MM.1S (cell line): ENCODE measurements around the gene ASPN.

Experiments used
- DNase-seq: peaks from one replicate; pipeline ENCODE4 v3.0.0-alpha.2; 2015
- H2AFZ ChIP-seq: fragments of 300-600 bp; sonication (generic); 2 replicates; pipeline ENCODE4 v1.6.0; 2016; ENCODE audit warnings: antibody characterized with exemption, low read length
- H3F3A ChIP-seq: fragments of 300-600 bp; sonication (generic); 2 replicates; pipeline ENCODE4 v1.6.1; 2016; ENCODE audit warnings: mild to moderate bottlenecking, antibody characterized with exemption, low read length, moderate library complexity, mixed read lengths; ENCODE audit not compliant: insufficient read depth
- H3K27ac ChIP-seq: fragments of 300-600 bp; sonication (generic); 2 replicates; pipeline ENCODE4 v1.5.1; 2016; ENCODE audit warnings: mild to moderate bottlenecking, low read length
- H3K27me3 ChIP-seq: fragments of 300-600 bp; sonication (generic); replicated peaks from 2 replicates; pipeline ENCODE4 v1.6.0; 2016; ENCODE audit warnings: low read length; ENCODE audit not compliant: insufficient read depth
- H3K36me3 ChIP-seq: fragments of 300-600 bp; sonication (generic); replicated peaks from 2 replicates; pipeline ENCODE4 v1.6.1; 2016; ENCODE audit warnings: mild to moderate bottlenecking, low read length, mixed read lengths; ENCODE audit not compliant: insufficient read depth
- H3K4me1 ChIP-seq: fragments of 300-600 bp; sonication (generic); 2 replicates; pipeline ENCODE4 v1.6.1; 2016; ENCODE audit warnings: low read length, mixed read lengths
- H3K4me2 ChIP-seq: fragments of 300-600 bp; sonication (generic); 2 replicates; pipeline ENCODE4 v1.6.0; 2016; ENCODE audit warnings: low read depth, low read length
- H3K4me3 ChIP-seq: fragments of 300-600 bp; sonication (generic); 2 replicates; pipeline ENCODE4 v1.5.1; 2016; ENCODE audit warnings: low read length, mixed read lengths
- H3K79me2 ChIP-seq: fragments of 300-600 bp; sonication (generic); 2 replicates; pipeline ENCODE4 v1.6.1; 2016; ENCODE audit warnings: mixed run types, low read length, mixed read lengths
- H3K9ac ChIP-seq: fragments of 300-600 bp; sonication (generic); 2 replicates; pipeline ENCODE4 v1.6.1; 2016; ENCODE audit warnings: low read length, mixed read lengths
- H3K9me2 ChIP-seq: fragments of 300-600 bp; sonication (generic); replicated peaks from 2 replicates; pipeline ENCODE4 v1.6.1; 2016; ENCODE audit warnings: mild to moderate bottlenecking, low read length, mixed read lengths; ENCODE audit not compliant: insufficient read depth
- H3K9me3 ChIP-seq: fragments of 300-600 bp; sonication (generic); replicated peaks from 2 replicates; pipeline ENCODE4 v1.6.1; 2016; ENCODE audit warnings: mild to moderate bottlenecking, low read length, mixed read lengths; ENCODE audit not compliant: insufficient read depth
- H4K20me1 ChIP-seq: fragments of 300-600 bp; sonication (generic); 2 replicates; pipeline ENCODE4 v1.6.1; 2016; ENCODE audit warnings: mild to moderate bottlenecking, low read length, moderate library complexity, mixed read lengths; ENCODE audit not compliant: insufficient read depth
- CTCF ChIP-seq: fragments of 300-600 bp; sonication (generic); IDR thresholded peaks from 2 replicates; pipeline ENCODE4 v1.5.1; 2016; ENCODE audit warnings: antibody characterized with exemption, low read length, mixed read lengths
- EZH2 ChIP-seq: fragments of 300-600 bp; sonication (generic); optimal IDR thresholded peaks from 2 replicates; pipeline ENCODE3; 2017; ENCODE audit warnings: low read depth, mild to moderate bottlenecking, antibody characterized with exemption, low read length, mixed read lengths
- EZH2phosphoT487 ChIP-seq: fragments of 300-600 bp; sonication (generic); IDR thresholded peaks from 2 replicates; pipeline ENCODE4 v1.6.1; 2018; ENCODE audit warnings: antibody characterized with exemption, low read length

ASPN gene

GRCh38 chr9:92482329-92482728, at the start of gene ASPN:
ASPN (minus strand) TSS chr9:92482506.
- no peak within 1 kb of the TSS for H3K27ac ChIP-seq
- DNase-seq: no peak
- H3K27me3 ChIP-seq: no peaks in the 10 kb centered on the region

GRCh38 chr9:92530893-92531292, 48.6 kb upstream of the ASPN start:
- Histone ChIP-seq H3K36me3 (no peaks in the 10 kb centered on the region), H4K20me1 (no peaks in the 10 kb centered on the region), H3K9me3 (no peaks in the 10 kb centered on the region), H2AFZ (no peak overlapping the region), H3K79me2 (no peaks in the 10 kb centered on the region), H3K9ac (no peak overlapping the region), H3K9me2 (no peaks in the 10 kb centered on the region), H3K27me3 (no peaks in the 10 kb centered on the region), H3K4me1 (peaks cover 17% of the 10 kb centered on the region), H3K27ac (no peak overlapping the region), H3K4me3 (no peak overlapping the region), H3K4me2 (no peak overlapping the region), H3F3A (peaks cover 19% of the 10 kb centered on the region)
- DNase-seq: no peak
- TF ChIP-seq EZH2phosphoT487 (no peak), EZH2 (no peak), CTCF (no peak)

More at GRCh38 chr9:92482329-92482728, at the start of gene ASPN:
- H3K9me2 ChIP-seq: no peaks in the 10 kb centered on the region
- H2AFZ ChIP-seq: no peak within 1 kb of the TSS
- no peaks in the 10 kb centered on the region for H3K9me3 ChIP-seq
- no peak for TF ChIP-seq EZH2
- TF ChIP-seq CTCF: no peak
- TF ChIP-seq EZH2phosphoT487: no peak
- no peaks in the 10 kb centered on the region for H4K20me1 ChIP-seq
- H3K36me3 ChIP-seq: no peaks in the 10 kb centered on the region; the same call in 1 of the 2 replicates
- H3K4me3 ChIP-seq: no peak within 1 kb of the TSS
- H3K4me2 ChIP-seq: no peak within 1 kb of the TSS
- no peaks in the 10 kb centered on the region for H3K4me1 ChIP-seq
- no peak within 1 kb of the TSS for H3K9ac ChIP-seq
- no peaks in the 10 kb centered on the region for H3K79me2 ChIP-seq
- no peaks in the 10 kb centered on the region for H3F3A ChIP-seq

GRCh38 chr9:92529124-92529523, 46.8 kb upstream of the ASPN start:
- H3K9me3 ChIP-seq: no peaks in the 10 kb centered on the region
- TF ChIP-seq EZH2: no peak
- no peak for TF ChIP-seq CTCF
- no peak for TF ChIP-seq EZH2phosphoT487
- no peak overlapping the region for H3K27ac ChIP-seq
- H3K9ac ChIP-seq: no peak overlapping the region
- no peaks in the 10 kb centered on the region for H3K9me2 ChIP-seq
- no peaks in the 10 kb centered on the region for H3K27me3 ChIP-seq
- no peaks in the 10 kb centered on the region for H4K20me1 ChIP-seq
- H3K36me3 ChIP-seq: no peaks in the 10 kb centered on the region
- no peak overlapping the region for H2AFZ ChIP-seq
- DNase-seq: no peak
- no peak overlapping the region for H3K4me2 ChIP-seq
- peaks cover 7% of the 10 kb centered on the region; the same call in 1 of the 2 replicates for H3F3A ChIP-seq
- H3K4me1 ChIP-seq: peaks cover 9% of the 10 kb centered on the region
- H3K4me3 ChIP-seq: no peak overlapping the region
- H3K79me2 ChIP-seq: no peaks in the 10 kb centered on the region
